HG03103 (cell line): Measurements from ENCODE around the gene FGF12.
A peak's percentile ranks its signal among the peaks of the same experiment; 100 is the strongest.

Experiments used
- ATAC-seq: cut with Tn5 transposase; IDR thresholded peaks from one replicate; pipeline ENCODE4 v1.9.1; 2021; ENCODE audit warnings: low read depth; ENCODE audit not compliant: unreplicated experiment

FGF12 gene

GRCh38 chr3:192366916-192367315 is 360.4 kb downstream of the FGF12 start:
- no peak for ATAC-seq

- no peak for ATAC-seq
Measured at GRCh38 chr3:192365571-192365970, 361.8 kb downstream of the FGF12 start.

- no peak for ATAC-seq
Measured at GRCh38 chr3:192364316-192364715, 363.0 kb downstream of the FGF12 start.

- ATAC-seq: no peak
Measured at GRCh38 chr3:192354687-192355086, 372.7 kb downstream of the FGF12 start.

GRCh38 chr3:192352142-192352541 is 375.2 kb downstream of the FGF12 start:
- no peak for ATAC-seq

- no peak for ATAC-seq
Measured at GRCh38 chr3:192351441-192351840, 375.9 kb downstream of the FGF12 start.

GRCh38 chr3:192340031-192340430 is 387.3 kb downstream of the FGF12 start:
- ATAC-seq: no peak

GRCh38 chr3:192339214-192339613 is 388.1 kb downstream of the FGF12 start:
- ATAC-seq: no peak

GRCh38 chr3:192336286-192336685 is 391.1 kb downstream of the FGF12 start:
- no peak for ATAC-seq

GRCh38 chr3:192332386-192333291 is 394.7 kb downstream of the FGF12 start:
- ATAC-seq: no peak

- peak; percentile 56 for ATAC-seq
Measured at GRCh38 chr3:192331749-192332385, 395.5 kb downstream of the FGF12 start.

GRCh38 chr3:192326656-192327055 is 400.7 kb downstream of the FGF12 start:
- ATAC-seq: no peak

- no peak for ATAC-seq
Measured at GRCh38 chr3:192317564-192317963, 409.8 kb downstream of the FGF12 start.

GRCh38 chr3:192313605-192314004 is 413.7 kb downstream of the FGF12 start:
- no peak for ATAC-seq

GRCh38 chr3:192307631-192308030 is 419.7 kb downstream of the FGF12 start:
- no peak for ATAC-seq

- no peak for ATAC-seq
Measured at GRCh38 chr3:192303235-192303634, 424.1 kb downstream of the FGF12 start.

- ATAC-seq: no peak
Measured at GRCh38 chr3:192302721-192303120, 424.6 kb downstream of the FGF12 start.

GRCh38 chr3:192299921-192300320 is 427.4 kb downstream of the FGF12 start:
- ATAC-seq: no peak

GRCh38 chr3:192296845-192297244 is 430.5 kb downstream of the FGF12 start:
- ATAC-seq: no peak

- ATAC-seq: no peak
Measured at GRCh38 chr3:192284443-192285072, 442.8 kb downstream of the FGF12 start.

GRCh38 chr3:192281207-192281880 is 446.0 kb downstream of the FGF12 start:
- ATAC-seq: no peak
